WTC11 (cell line): Measurements from ENCODE around the gene NEXMIF. TPM values are rescaled to one million over a fixed set of nuclear protein-coding genes. Genes with fewer than 3 reads are reported as not detected.

ENCODE experiments used
- ATAC-seq: fragments of 200-7000 bp; cut with Tn5 transposase; 2 replicates; pipeline ENCODE4 v1.10.0; 2021; ENCODE audit warnings: mild to moderate bottlenecking, moderate library complexity
- CTCF ChIA-PET: fragments of 300-600 bp; sonication (Branson Sonifier 250); formaldehyde crosslinking; loops from one replicate; lab custom pipeline; 2021; ENCODE audit warnings: antibody characterized with exemption; lab: Charles Lee
- POLR2A ChIA-PET: fragments of 350-600 bp; sonication (Branson Sonifier 250); formaldehyde crosslinking; loops from one replicate; lab custom pipeline; 2021; ENCODE audit warnings: antibody characterized with exemption; lab: Charles Lee
- DNase-seq: peaks from one replicate; pipeline ENCODE4 v3.0.0; 2021; ENCODE audit warnings: low spot score
- H3K27ac Mint-ChIP-seq: 2 replicates; pipeline ENCODE4 v1.8.0; 2021; ENCODE audit warnings: mixed read lengths
- H3K27me3 Mint-ChIP-seq: 2 replicates; pipeline ENCODE4 v1.8.0; 2021; ENCODE audit warnings: low read depth, mild to moderate bottlenecking, moderate library complexity, mixed read lengths
- H3K36me3 Mint-ChIP-seq: 2 replicates; pipeline ENCODE4 v1.8.0; 2021; ENCODE audit warnings: mixed read lengths
- H3K4me1 Mint-ChIP-seq: 2 replicates; pipeline ENCODE4 v1.8.0; 2022; ENCODE audit warnings: mixed read lengths
- H3K4me3 Mint-ChIP-seq: 2 replicates; pipeline ENCODE4 v1.8.0; 2021; ENCODE audit warnings: mild to moderate bottlenecking, moderate library complexity, mixed read lengths
- H3K9me3 Mint-ChIP-seq: 2 replicates; pipeline ENCODE4 v1.8.0; 2021; ENCODE audit warnings: mixed read lengths
- FOXK1 ChIP-seq: sonication (generic); formaldehyde crosslinking; IDR thresholded peaks from 2 replicates; pipeline ENCODE4 v1.8.0; 2022; ENCODE audit warnings: mild to moderate bottlenecking, moderate library complexity, missing genetic modification reagents
- MXD4 ChIP-seq: fragments of 250-450 bp; sonication (Bioruptor Pico); IDR thresholded peaks from 2 replicates; pipeline ENCODE4 v1.8.0; 2021; ENCODE audit warnings: mild to moderate bottlenecking, moderate library complexity, borderline replicate concordance
- MYBL2 ChIP-seq: sonication (generic); formaldehyde crosslinking; IDR thresholded peaks from 2 replicates; pipeline ENCODE4 v1.8.1; 2023; ENCODE audit warnings: mild to moderate bottlenecking, moderate library complexity, missing genetic modification reagents
- OVOL2 ChIP-seq: fragments of 250-450 bp; sonication (Bioruptor Pico); IDR thresholded peaks from 2 replicates; pipeline ENCODE4 v1.9.0; 2021; ENCODE audit warnings: mild to moderate bottlenecking, borderline replicate concordance
- PRDM15 ChIP-seq: sonication (generic); formaldehyde crosslinking; IDR thresholded peaks from 2 replicates; pipeline ENCODE4 v1.8.0; 2022; ENCODE audit warnings: missing genetic modification reagents
- RORB ChIP-seq: fragments of 250-450 bp; sonication (Bioruptor Pico); IDR thresholded peaks from 2 replicates; pipeline ENCODE4 v1.9.0; 2021; ENCODE audit warnings: mild to moderate bottlenecking
- SMAD3 ChIP-seq: sonication (generic); formaldehyde crosslinking; IDR thresholded peaks from 2 replicates; pipeline ENCODE4 v1.8.0; 2022; ENCODE audit warnings: missing genetic modification reagents, mild to moderate bottlenecking, borderline replicate concordance
- STAT6 ChIP-seq: sonication (generic); formaldehyde crosslinking; conservative IDR thresholded peaks from 2 replicates; pipeline ENCODE4 v1.8.1; 2023; ENCODE audit warnings: mild to moderate bottlenecking, low read depth, missing genetic modification reagents, moderate library complexity
- TCF7 ChIP-seq: sonication (generic); formaldehyde crosslinking; IDR thresholded peaks from 2 replicates; pipeline ENCODE4 v1.8.0; 2022; ENCODE audit warnings: mild to moderate bottlenecking, low read depth, missing genetic modification reagents, moderate library complexity
- TEAD4 ChIP-seq: sonication (generic); formaldehyde crosslinking; IDR thresholded peaks from 2 replicates; pipeline ENCODE4 v1.8.0; 2022; ENCODE audit warnings: mild to moderate bottlenecking, missing genetic modification reagents
- USF1 ChIP-seq: sonication (generic); formaldehyde crosslinking; IDR thresholded peaks from 2 replicates; pipeline ENCODE4 v1.8.0; 2022; ENCODE audit warnings: mild to moderate bottlenecking, missing genetic modification reagents
- ZNF121 ChIP-seq: sonication (generic); formaldehyde crosslinking; IDR thresholded peaks from 2 replicates; pipeline ENCODE4 v1.8.0; 2023; ENCODE audit warnings: missing genetic modification reagents
- ZNF138 ChIP-seq: sonication (generic); formaldehyde crosslinking; conservative IDR thresholded peaks from 2 replicates; pipeline ENCODE4 v1.8.1; 2022; ENCODE audit warnings: mild to moderate bottlenecking, moderate library complexity, missing genetic modification reagents
- ZNF671 ChIP-seq: fragments of 250-450 bp; sonication (Bioruptor Pico); IDR thresholded peaks from 2 replicates; pipeline ENCODE4 v1.8.0; 2021; ENCODE audit warnings: mild to moderate bottlenecking
- total RNA-seq: library from RNA; stranded (reverse); gene quantifications from 3 replicates; pipeline ENCODE4 v1.2.3, GENCODE V29; 2021
- TF ChIP-seq, protein P1 (sequence below): sonication (generic); formaldehyde crosslinking; IDR thresholded peaks from 2 replicates; pipeline ENCODE4 v1.8.0; 2022; ENCODE audit warnings: mild to moderate bottlenecking, missing genetic modification reagents
- TF ChIP-seq, protein P2 (sequence below): fragments of 250-450 bp; sonication (Bioruptor Pico); IDR thresholded peaks from 2 replicates; pipeline ENCODE4 v2.1.2; 2022; ENCODE audit warnings: mild to moderate bottlenecking, moderate library complexity
- TF ChIP-seq, protein P3 (sequence below): fragments of 200-600 bp; IDR thresholded peaks from 2 replicates; pipeline ENCODE4 v1.8.0; 2022; ENCODE audit warnings: antibody characterized with exemption
- TF ChIP-seq, protein P4 (sequence below): sonication (generic); formaldehyde crosslinking; IDR thresholded peaks from 2 replicates; pipeline ENCODE4 v1.8.0; 2023; ENCODE audit warnings: missing genetic modification reagents, mild to moderate bottlenecking, borderline replicate concordance

The NEXMIF gene
- total RNA-seq, 1 experiment from 2014 or later: 0.94 TPM

- TF ChIP-seq STAT6 (CRISPR knock-in tag) (0 out of 2 replicates have a peak, but pooled peaks have one; percentile 14), ZNF138 (CRISPR knock-in tag) (no peak), MXD4 (no peak), FOXK1 (peak; percentile 44; the same call in 1 of the 2 replicates), TEAD4 (CRISPR knock-in tag) (peak; percentile 91; the same call in 1 of the 2 replicates), ZNF671 (CRISPR knock-in tag) (no peak), TCF7 (CRISPR knock-in tag) (peak; percentile 93; the same call in 1 of the 2 replicates), OVOL2 (no peak), USF1 (CRISPR knock-in tag) (peak; percentile 83), RORB (CRISPR knock-in tag) (no peak), ZNF121 (CRISPR knock-in tag) (no peak), MYBL2 (CRISPR knock-in tag) (peak; percentile 79; the same call in 1 of the 2 replicates)
- TF ChIP-seq, protein P1, sequence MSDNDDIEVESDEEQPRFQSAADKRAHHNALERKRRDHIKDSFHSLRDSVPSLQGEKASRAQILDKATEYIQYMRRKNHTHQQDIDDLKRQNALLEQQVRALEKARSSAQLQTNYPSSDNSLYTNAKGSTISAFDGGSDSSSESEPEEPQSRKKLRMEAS (CRISPR knock-in tag): peak; percentile 99
- TF ChIP-seq, protein P2, sequence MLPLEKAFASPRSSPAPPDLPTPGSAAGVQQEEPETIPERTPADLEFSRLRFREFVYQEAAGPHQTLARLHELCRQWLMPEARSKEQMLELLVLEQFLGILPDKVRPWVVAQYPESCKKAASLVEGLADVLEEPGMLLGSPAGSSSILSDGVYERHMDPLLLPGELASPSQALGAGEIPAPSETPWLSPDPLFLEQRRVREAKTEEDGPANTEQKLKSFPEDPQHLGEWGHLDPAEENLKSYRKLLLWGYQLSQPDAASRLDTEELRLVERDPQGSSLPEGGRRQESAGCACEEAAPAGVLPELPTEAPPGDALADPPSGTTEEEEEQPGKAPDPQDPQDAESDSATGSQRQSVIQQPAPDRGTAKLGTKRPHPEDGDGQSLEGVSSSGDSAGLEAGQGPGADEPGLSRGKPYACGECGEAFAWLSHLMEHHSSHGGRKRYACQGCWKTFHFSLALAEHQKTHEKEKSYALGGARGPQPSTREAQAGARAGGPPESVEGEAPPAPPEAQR (CRISPR knock-in tag): no peak
- TF ChIP-seq, protein P3, sequence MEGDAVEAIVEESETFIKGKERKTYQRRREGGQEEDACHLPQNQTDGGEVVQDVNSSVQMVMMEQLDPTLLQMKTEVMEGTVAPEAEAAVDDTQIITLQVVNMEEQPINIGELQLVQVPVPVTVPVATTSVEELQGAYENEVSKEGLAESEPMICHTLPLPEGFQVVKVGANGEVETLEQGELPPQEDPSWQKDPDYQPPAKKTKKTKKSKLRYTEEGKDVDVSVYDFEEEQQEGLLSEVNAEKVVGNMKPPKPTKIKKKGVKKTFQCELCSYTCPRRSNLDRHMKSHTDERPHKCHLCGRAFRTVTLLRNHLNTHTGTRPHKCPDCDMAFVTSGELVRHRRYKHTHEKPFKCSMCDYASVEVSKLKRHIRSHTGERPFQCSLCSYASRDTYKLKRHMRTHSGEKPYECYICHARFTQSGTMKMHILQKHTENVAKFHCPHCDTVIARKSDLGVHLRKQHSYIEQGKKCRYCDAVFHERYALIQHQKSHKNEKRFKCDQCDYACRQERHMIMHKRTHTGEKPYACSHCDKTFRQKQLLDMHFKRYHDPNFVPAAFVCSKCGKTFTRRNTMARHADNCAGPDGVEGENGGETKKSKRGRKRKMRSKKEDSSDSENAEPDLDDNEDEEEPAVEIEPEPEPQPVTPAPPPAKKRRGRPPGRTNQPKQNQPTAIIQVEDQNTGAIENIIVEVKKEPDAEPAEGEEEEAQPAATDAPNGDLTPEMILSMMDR: no peak
Measured at GRCh38 chrX:74924449-74925224, 615 bp downstream of the NEXMIF start (continued).

DNA sequence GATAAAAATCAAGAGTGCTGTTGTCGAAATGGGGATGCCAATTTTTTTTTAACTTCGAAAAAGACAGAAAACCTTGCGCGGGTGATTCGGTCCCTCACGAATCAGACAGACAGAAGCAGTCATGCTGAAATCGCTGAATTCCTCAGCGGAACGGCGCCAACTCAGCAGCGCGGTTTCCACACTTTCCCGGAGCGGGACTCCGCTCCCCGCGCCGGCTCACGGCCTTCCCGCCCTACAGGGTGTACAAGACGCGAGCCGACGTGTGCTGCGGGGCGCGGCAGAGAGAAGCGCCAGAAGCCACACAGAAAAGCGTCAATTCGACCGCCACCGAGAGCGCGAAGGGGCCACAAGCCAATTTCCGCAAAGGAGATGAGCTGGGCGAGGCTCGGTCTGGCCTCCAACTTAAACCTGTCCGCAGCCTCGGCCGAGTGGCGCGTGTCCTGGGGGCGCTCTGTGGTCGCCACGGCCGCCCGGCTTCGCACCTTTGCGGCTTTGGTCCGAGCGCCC lies 1.3 kb downstream of the NEXMIF start:
- peak; percentile 12; the same call in 1 of the 2 replicates for ATAC-seq
- Mint-ChIP-seq H3K4me3 (peak overlapping the region; percentile 78), H3K9me3 (no peaks in the 10 kb centered on the region), H3K36me3 (no peaks in the 10 kb centered on the region), H3K27ac (no peak overlapping the region), H3K27me3 (peaks cover 54% of the 10 kb centered on the region), H3K4me1 (0 out of 2 replicates have a peak, but pooled peaks cover 7% of the 10 kb centered on the region)
- POLR2A ChIA-PET: no interaction called here
- peak; percentile 15 for DNase-seq
- CTCF ChIA-PET: interaction anchor here (1.7 kb wide), 1 partner anchor 18 kb away, joined by 5 read pairs; no protein-coding TSS in a partner anchor
- TF ChIP-seq PRDM15 (peak; percentile 38; the same call in 1 of the 2 replicates), SMAD3 (peak; percentile 76; the same call in 1 of the 2 replicates)
- TF ChIP-seq, protein P4, sequence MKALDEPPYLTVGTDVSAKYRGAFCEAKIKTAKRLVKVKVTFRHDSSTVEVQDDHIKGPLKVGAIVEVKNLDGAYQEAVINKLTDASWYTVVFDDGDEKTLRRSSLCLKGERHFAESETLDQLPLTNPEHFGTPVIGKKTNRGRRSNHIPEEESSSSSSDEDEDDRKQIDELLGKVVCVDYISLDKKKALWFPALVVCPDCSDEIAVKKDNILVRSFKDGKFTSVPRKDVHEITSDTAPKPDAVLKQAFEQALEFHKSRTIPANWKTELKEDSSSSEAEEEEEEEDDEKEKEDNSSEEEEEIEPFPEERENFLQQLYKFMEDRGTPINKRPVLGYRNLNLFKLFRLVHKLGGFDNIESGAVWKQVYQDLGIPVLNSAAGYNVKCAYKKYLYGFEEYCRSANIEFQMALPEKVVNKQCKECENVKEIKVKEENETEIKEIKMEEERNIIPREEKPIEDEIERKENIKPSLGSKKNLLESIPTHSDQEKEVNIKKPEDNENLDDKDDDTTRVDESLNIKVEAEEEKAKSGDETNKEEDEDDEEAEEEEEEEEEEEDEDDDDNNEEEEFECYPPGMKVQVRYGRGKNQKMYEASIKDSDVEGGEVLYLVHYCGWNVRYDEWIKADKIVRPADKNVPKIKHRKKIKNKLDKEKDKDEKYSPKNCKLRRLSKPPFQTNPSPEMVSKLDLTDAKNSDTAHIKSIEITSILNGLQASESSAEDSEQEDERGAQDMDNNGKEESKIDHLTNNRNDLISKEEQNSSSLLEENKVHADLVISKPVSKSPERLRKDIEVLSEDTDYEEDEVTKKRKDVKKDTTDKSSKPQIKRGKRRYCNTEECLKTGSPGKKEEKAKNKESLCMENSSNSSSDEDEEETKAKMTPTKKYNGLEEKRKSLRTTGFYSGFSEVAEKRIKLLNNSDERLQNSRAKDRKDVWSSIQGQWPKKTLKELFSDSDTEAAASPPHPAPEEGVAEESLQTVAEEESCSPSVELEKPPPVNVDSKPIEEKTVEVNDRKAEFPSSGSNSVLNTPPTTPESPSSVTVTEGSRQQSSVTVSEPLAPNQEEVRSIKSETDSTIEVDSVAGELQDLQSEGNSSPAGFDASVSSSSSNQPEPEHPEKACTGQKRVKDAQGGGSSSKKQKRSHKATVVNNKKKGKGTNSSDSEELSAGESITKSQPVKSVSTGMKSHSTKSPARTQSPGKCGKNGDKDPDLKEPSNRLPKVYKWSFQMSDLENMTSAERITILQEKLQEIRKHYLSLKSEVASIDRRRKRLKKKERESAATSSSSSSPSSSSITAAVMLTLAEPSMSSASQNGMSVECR (CRISPR knock-in tag): peak; percentile 98; the same call in 1 of the 2 replicates
